ENCODE measurements around the gene TMEM150C. TPM values are rescaled to one million over a fixed set of nuclear protein-coding genes. Genes with fewer than 3 reads are reported as not detected.

The TMEM150C gene
- total RNA-seq, 1 experiment from 2014 or later, result 1.8 TPM

DNA sequence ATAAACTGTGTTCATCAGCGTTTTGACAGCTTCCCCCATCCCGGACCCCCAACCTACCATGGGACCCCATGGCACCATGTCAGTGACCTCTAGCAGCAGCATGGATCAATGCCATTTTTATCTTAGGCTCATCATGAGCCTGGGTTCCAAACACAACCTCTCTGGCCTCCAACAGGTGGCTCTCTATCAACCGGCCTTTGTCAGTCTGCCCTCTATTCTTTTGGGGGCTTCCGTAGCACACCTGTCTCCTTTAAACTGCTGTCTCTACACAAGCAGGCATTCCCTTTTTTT is 721 bp upstream of the TMEM150C start:
- no TSS peak for BruUV-seq (replicated peaks)
- intact Hi-C loops (cut with micrococcal nuclease; ENCODE audit: unreplicated experiment), result no loop called here
- TF ChIP-seq, protein P1, sequence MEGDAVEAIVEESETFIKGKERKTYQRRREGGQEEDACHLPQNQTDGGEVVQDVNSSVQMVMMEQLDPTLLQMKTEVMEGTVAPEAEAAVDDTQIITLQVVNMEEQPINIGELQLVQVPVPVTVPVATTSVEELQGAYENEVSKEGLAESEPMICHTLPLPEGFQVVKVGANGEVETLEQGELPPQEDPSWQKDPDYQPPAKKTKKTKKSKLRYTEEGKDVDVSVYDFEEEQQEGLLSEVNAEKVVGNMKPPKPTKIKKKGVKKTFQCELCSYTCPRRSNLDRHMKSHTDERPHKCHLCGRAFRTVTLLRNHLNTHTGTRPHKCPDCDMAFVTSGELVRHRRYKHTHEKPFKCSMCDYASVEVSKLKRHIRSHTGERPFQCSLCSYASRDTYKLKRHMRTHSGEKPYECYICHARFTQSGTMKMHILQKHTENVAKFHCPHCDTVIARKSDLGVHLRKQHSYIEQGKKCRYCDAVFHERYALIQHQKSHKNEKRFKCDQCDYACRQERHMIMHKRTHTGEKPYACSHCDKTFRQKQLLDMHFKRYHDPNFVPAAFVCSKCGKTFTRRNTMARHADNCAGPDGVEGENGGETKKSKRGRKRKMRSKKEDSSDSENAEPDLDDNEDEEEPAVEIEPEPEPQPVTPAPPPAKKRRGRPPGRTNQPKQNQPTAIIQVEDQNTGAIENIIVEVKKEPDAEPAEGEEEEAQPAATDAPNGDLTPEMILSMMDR (IDR thresholded peaks at IDR 0.05), result no peak
- no peak for TF ChIP-seq TCF7L2 (IDR thresholded peaks at IDR 0.05; ENCODE audit: low read depth, low read length)
- TF ChIP-seq POLR2AphosphoS5 (IDR thresholded peaks at IDR 0.05; ENCODE audit: low read depth, low read length), result no peak
- TF ChIP-seq SIN3A (IDR thresholded peaks at IDR 0.05; ENCODE audit: borderline replicate concordance, insufficient read depth, low read depth, low read length), result no peak
- TF ChIP-seq, protein P2, sequence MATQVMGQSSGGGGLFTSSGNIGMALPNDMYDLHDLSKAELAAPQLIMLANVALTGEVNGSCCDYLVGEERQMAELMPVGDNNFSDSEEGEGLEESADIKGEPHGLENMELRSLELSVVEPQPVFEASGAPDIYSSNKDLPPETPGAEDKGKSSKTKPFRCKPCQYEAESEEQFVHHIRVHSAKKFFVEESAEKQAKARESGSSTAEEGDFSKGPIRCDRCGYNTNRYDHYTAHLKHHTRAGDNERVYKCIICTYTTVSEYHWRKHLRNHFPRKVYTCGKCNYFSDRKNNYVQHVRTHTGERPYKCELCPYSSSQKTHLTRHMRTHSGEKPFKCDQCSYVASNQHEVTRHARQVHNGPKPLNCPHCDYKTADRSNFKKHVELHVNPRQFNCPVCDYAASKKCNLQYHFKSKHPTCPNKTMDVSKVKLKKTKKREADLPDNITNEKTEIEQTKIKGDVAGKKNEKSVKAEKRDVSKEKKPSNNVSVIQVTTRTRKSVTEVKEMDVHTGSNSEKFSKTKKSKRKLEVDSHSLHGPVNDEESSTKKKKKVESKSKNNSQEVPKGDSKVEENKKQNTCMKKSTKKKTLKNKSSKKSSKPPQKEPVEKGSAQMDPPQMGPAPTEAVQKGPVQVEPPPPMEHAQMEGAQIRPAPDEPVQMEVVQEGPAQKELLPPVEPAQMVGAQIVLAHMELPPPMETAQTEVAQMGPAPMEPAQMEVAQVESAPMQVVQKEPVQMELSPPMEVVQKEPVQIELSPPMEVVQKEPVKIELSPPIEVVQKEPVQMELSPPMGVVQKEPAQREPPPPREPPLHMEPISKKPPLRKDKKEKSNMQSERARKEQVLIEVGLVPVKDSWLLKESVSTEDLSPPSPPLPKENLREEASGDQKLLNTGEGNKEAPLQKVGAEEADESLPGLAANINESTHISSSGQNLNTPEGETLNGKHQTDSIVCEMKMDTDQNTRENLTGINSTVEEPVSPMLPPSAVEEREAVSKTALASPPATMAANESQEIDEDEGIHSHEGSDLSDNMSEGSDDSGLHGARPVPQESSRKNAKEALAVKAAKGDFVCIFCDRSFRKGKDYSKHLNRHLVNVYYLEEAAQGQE (IDR thresholded peaks at IDR 0.05; ENCODE audit: insufficient read depth in 1 of 2, low read depth in 2 of 2, low read length in 1 of 2), result no peak
- ChIA-PET CTCF (no interaction called here), POLR2A (no interaction called here)
- Histone ChIP-seq H3K36me3 (ENCODE audit: control insufficient read depth, insufficient read depth, low read length) (no peaks in the 10 kb centered on the region), H3K4me3 (ENCODE audit: low read depth in 2 of 2, low read length in 2 of 2) (0 out of 4 replicates have a peak overlapping the region, but pooled peaks of 1 of the 2 experiments have one; percentile 41), H3K4me1 (ENCODE audit: control insufficient read depth, insufficient read depth, low read length) (no peaks in the 10 kb centered on the region), H3K27ac (ENCODE audit: low read length) (no peak overlapping the region), H3K27me3 (ENCODE audit: control insufficient read depth, insufficient read depth, low read length) (no peaks in the 10 kb centered on the region; the same call in 1 of the 2 replicates), H3K9me3 (ENCODE audit: control insufficient read depth, insufficient read depth, low read depth, low read length) (no peaks in the 10 kb centered on the region)
- DNase-seq (ENCODE audit: low read depth, low spot score) (no peak), ATAC-seq (no peak)
- in situ Hi-C loops (cut with HindIII; ENCODE audit: low pct_unique_long_range_greater_than_20kb, low sequenced_read_pairs), result no loop called here

DNA sequence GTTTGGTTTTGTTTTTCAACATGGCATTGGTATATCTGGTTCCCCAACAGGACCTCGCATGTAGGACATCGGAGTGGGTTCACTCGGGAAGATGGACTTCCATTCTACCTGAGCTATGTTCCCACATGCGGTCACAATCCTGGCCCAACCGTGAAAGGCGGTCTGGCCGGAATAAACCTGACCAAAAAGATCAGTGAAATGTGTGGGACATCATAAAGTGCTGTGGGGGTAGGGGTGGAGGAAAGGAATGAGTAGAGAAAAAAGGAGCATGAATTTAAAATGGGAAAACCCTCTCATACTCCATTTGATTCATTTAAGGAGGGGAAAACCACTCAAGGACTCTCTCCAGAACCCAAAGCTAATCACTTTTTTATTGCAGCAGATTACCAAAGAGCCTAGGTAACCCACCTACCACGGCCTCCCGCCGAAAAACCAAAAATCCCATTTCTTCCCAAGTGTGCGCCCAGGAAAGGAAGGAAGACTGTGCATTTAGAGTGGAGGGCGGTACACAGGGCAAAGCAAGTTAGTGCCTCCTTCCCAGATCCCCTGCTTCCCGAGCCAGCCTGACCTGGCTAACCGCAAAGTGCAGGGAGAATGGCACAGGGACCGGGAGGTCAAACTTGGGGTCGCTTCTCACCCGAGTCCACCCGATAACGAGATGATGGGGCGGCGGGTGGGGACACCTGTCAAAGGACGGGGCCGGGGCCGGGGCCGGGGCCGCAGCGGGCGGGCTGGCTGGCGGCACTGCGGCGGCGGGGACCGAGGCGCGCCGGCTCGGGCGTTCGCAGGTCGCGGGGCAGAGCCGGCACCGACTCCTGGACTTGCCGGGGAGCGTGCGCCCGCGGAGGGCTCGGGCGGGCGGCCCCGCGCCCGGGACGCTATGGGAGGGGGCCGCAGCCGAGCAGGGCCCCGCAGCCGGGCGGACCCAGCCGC is 669 bp downstream of the TMEM150C start:
- ChIA-PET POLR2A (interaction anchor here (0.6 kb wide), 1 partner anchor 375 kb away, joined by 4 read pairs; no protein-coding TSS in a partner anchor), CTCF (no interaction called here)
- peak overlapping the region; percentile 13 to 41; a peak in 3 of 4 replicates for H3K4me3 ChIP-seq (ENCODE audit: low read depth in 2 of 2, low read length in 2 of 2)
- no peak overlapping the region for H3K27ac ChIP-seq (ENCODE audit: low read length)
- in situ Hi-C loops (cut with HindIII; ENCODE audit: low pct_unique_long_range_greater_than_20kb, low sequenced_read_pairs) (no loop called here), intact Hi-C loops (cut with micrococcal nuclease; ENCODE audit: unreplicated experiment) (no loop called here)
- H3K27me3 ChIP-seq (ENCODE audit: control insufficient read depth, insufficient read depth, low read length), result no peaks in the 10 kb centered on the region; the same call in 1 of the 2 replicates
- DNase-seq (ENCODE audit: low read depth, low spot score) (no peak), ATAC-seq (peak; percentile 74)
- no TSS peak for BruUV-seq (replicated peaks)
- no peak for TF ChIP-seq TCF7L2 (IDR thresholded peaks at IDR 0.05; ENCODE audit: low read depth, low read length)
- no peak for TF ChIP-seq SIN3A (IDR thresholded peaks at IDR 0.05; ENCODE audit: borderline replicate concordance, insufficient read depth, low read depth, low read length)
- TF ChIP-seq, protein P2 (IDR thresholded peaks at IDR 0.05; ENCODE audit: insufficient read depth in 1 of 2, low read depth in 2 of 2, low read length in 1 of 2), result no peak
- TF ChIP-seq, protein P1 (IDR thresholded peaks at IDR 0.05), result no peak
- TF ChIP-seq POLR2AphosphoS5 (IDR thresholded peaks at IDR 0.05; ENCODE audit: low read depth, low read length), result no peak
- no peaks in the 10 kb centered on the region for H3K9me3 ChIP-seq (ENCODE audit: control insufficient read depth, insufficient read depth, low read depth, low read length)
- no peaks in the 10 kb centered on the region for H3K4me1 ChIP-seq (ENCODE audit: control insufficient read depth, insufficient read depth, low read length)
- no peaks in the 10 kb centered on the region for H3K36me3 ChIP-seq (ENCODE audit: control insufficient read depth, insufficient read depth, low read length)
